H1 (cell line): Measurements from ENCODE around the gene TCHP. TPM values are rescaled to one million over a fixed set of nuclear protein-coding genes. Genes with fewer than 3 reads are reported as not detected.

Experiments
- CTCF ChIA-PET: fragments of 300-600 bp; sonication (Branson Sonifier 250); formaldehyde crosslinking; loops from one replicate; lab custom pipeline; 2021; ENCODE audit not compliant: partially characterized antibody; lab: Charles Lee
- POLR2A ChIA-PET: fragments of 300-600 bp; sonication (Branson Sonifier 250); formaldehyde crosslinking; loops from one replicate; lab custom pipeline; 2021; ENCODE audit warnings: inconsistent platforms; ENCODE audit not compliant: partially characterized antibody; lab: Charles Lee
- DNase-seq, 2 experiments: peaks; one replicate each; pipeline versions ENCODE4 v3.0.0 to v3.0.0-alpha.2; 2010 to 2022; ENCODE audit warnings: low spot score in 2 of 2, low read depth in 1 of 2, mixed read lengths in 1 of 2
- FAIRE-seq: peaks from 2 replicates; lab custom pipeline; 2011; peaks lifted over from hg19 to GRCh38; lab: Jason Lieb, UNC
- H2AFZ ChIP-seq: 2 replicates; pipeline ENCODE4 v1.8.1; 2012; ENCODE audit warnings: low read length, inconsistent platforms
- H2AK5ac ChIP-seq: 2 replicates; pipeline ENCODE4 v1.6.1; 2013; ENCODE audit warnings: low read depth, low read length
- H2BK120ac ChIP-seq: replicated peaks from 2 replicates; pipeline ENCODE3; 2013; ENCODE audit warnings: low read depth, low read length, inconsistent platforms
- H2BK12ac ChIP-seq: 2 replicates; pipeline ENCODE4 v1.6.1; 2013; ENCODE audit warnings: low read depth, low read length
- H2BK15ac ChIP-seq: 2 replicates; pipeline ENCODE4 v1.6.1; 2013; ENCODE audit warnings: low read length
- H2BK20ac ChIP-seq: 2 replicates; pipeline ENCODE4 v1.6.1; 2013; ENCODE audit warnings: low read length
- H2BK5ac ChIP-seq: 2 replicates; pipeline ENCODE4 v1.6.1; 2013; ENCODE audit warnings: low read depth, low read length
- H3K14ac ChIP-seq: 2 replicates; pipeline ENCODE4 v1.6.1; 2013; ENCODE audit warnings: inconsistent platforms; ENCODE audit not compliant: insufficient read length
- H3K18ac ChIP-seq: 2 replicates; pipeline ENCODE4 v1.6.1; 2013; ENCODE audit warnings: low read length; ENCODE audit errors: extremely low read depth
- H3K23ac ChIP-seq: 2 replicates; pipeline ENCODE4 v1.6.1; 2013; ENCODE audit warnings: inconsistent platforms; ENCODE audit not compliant: insufficient read length
- H3K23me2 ChIP-seq: 2 replicates; pipeline ENCODE4 v1.6.1; 2013; ENCODE audit warnings: low read depth, low read length
- H3K27ac ChIP-seq: 2 replicates; pipeline ENCODE4 v1.6.1; 2011; ENCODE audit warnings: low read depth, low read length, inconsistent platforms
- H3K27me3 ChIP-seq, 4 experiments: replicated peaks in 1 of 4; 1 replicate in 1 of 4; 2 replicates in 3 of 4; pipeline versions ENCODE4 v1.6.1 to v1.8.1; 2011 to 2013; ENCODE audit warnings: low read length in 3 of 4, mild to moderate bottlenecking in 3 of 4, inconsistent platforms in 2 of 4, mixed read lengths in 2 of 4, moderate library complexity in 1 of 4; ENCODE audit not compliant: control insufficient read depth in 3 of 4, insufficient read depth in 3 of 4; ENCODE audit errors: extremely low read depth in 1 of 4
- H3K36me3 ChIP-seq, 4 experiments: 2 replicates each; pipeline versions ENCODE4 v1.6.1 to v1.8.1; 2011 to 2013; ENCODE audit warnings: mild to moderate bottlenecking in 4 of 4, low read length in 3 of 4, moderate library complexity in 2 of 4, control low read depth in 1 of 4, inconsistent platforms in 1 of 4; ENCODE audit not compliant: insufficient read depth in 4 of 4, control insufficient read depth in 2 of 4
- H3K4ac ChIP-seq: replicated peaks from 2 replicates; pipeline ENCODE3; 2013; ENCODE audit warnings: low read length, low read depth, mixed read lengths, inconsistent platforms; ENCODE audit not compliant: insufficient read length
- H3K4me1 ChIP-seq, 4 experiments: replicated peaks in 1 of 4; 1 replicate in 1 of 4; 2 replicates in 3 of 4; pipeline versions ENCODE4 v1.6.1 to v1.8.1; 2011 to 2013; ENCODE audit warnings: low read length in 3 of 4, inconsistent platforms in 2 of 4, mixed read lengths in 1 of 4; ENCODE audit not compliant: insufficient read depth in 4 of 4, control insufficient read depth in 3 of 4
- H3K4me2 ChIP-seq, 2 experiments: 2 replicates each; pipeline versions ENCODE4 v1.6.1 to v1.8.1; 2011 to 2013; ENCODE audit warnings: low read depth in 2 of 2, low read length in 2 of 2, control low read depth in 1 of 2, inconsistent platforms in 1 of 2, mild to moderate bottlenecking in 1 of 2; ENCODE audit not compliant: insufficient read depth in 1 of 2
- H3K4me3 ChIP-seq, 4 experiments: fragments of 200-600, 300-600 bp in 1 of 4; sonication (generic), shearing (Covaris generic), sonication (Bioruptor Twin) in 1 of 4; 2 replicates each; pipeline versions ENCODE4 v1.5.1 to v1.8.1; 2011 to 2016; ENCODE audit warnings: low read length in 4 of 4, low read depth in 3 of 4, control low read depth in 2 of 4, inconsistent platforms in 2 of 4, mild to moderate bottlenecking in 2 of 4, mixed read lengths in 1 of 4, moderate library complexity in 1 of 4; ENCODE audit not compliant: insufficient read depth in 2 of 4; ENCODE audit errors: extremely low read depth in 1 of 4
- H3K56ac ChIP-seq: replicated peaks from 2 replicates; pipeline ENCODE3; 2013; ENCODE audit warnings: low read depth, mild to moderate bottlenecking, mixed read lengths, low read length, inconsistent platforms; ENCODE audit not compliant: insufficient read length
- H3K79me1 ChIP-seq: 2 replicates; pipeline ENCODE4 v1.6.1; 2013; ENCODE audit warnings: low read depth, low read length, control low read depth
- H3K79me2 ChIP-seq, 2 experiments: 2 replicates each; pipeline versions ENCODE4 v1.6.1 to v1.8.1; 2012 to 2013; ENCODE audit warnings: low read length in 2 of 2, mild to moderate bottlenecking in 2 of 2, inconsistent platforms in 1 of 2; ENCODE audit not compliant: insufficient read depth in 2 of 2, control insufficient read depth in 1 of 2
- H3K9ac ChIP-seq, 4 experiments: replicated peaks in 1 of 4; 1 replicate in 1 of 4; 2 replicates in 3 of 4; pipeline versions ENCODE4 v1.6.1 to v1.8.1; 2011 to 2013; ENCODE audit warnings: low read depth in 3 of 4, low read length in 3 of 4, control low read depth in 2 of 4, mild to moderate bottlenecking in 2 of 4, moderate library complexity in 2 of 4, inconsistent platforms in 1 of 4; ENCODE audit errors: extremely low read depth in 1 of 4
- H3K9me3 ChIP-seq, 2 experiments: 2 replicates each; pipeline versions ENCODE4 v1.6.1 to v1.8.1; 2012 to 2013; ENCODE audit warnings: mild to moderate bottlenecking in 2 of 2, moderate library complexity in 2 of 2, control low read depth in 1 of 2, inconsistent platforms in 1 of 2, low read depth in 1 of 2, low read length in 1 of 2, mixed read lengths in 1 of 2; ENCODE audit not compliant: insufficient read depth in 2 of 2
- H4K20me1 ChIP-seq, 2 experiments: replicated peaks in 1 of 2; 2 replicates each; pipeline versions ENCODE3 to v1.8.1; 2011 to 2013; ENCODE audit warnings: inconsistent platforms in 2 of 2, low read length in 2 of 2, mild to moderate bottlenecking in 1 of 2; ENCODE audit not compliant: insufficient read depth in 2 of 2, control insufficient read depth in 1 of 2
- H4K5ac ChIP-seq: 2 replicates; pipeline ENCODE4 v1.6.1; 2013; ENCODE audit warnings: low read length, low read depth, mixed read lengths, inconsistent platforms; ENCODE audit not compliant: insufficient read length
- H4K8ac ChIP-seq: 2 replicates; pipeline ENCODE4 v1.8.0; 2013; ENCODE audit warnings: mild to moderate bottlenecking, moderate library complexity, low read length, inconsistent platforms; ENCODE audit not compliant: insufficient read depth; ENCODE audit errors: extremely low read depth
- H4K91ac ChIP-seq: replicated peaks from 2 replicates; pipeline ENCODE3; 2013; ENCODE audit warnings: low read length, mixed read lengths, inconsistent platforms; ENCODE audit not compliant: insufficient read length
- CHD2 ChIP-seq: IDR thresholded peaks from 2 replicates; pipeline ENCODE4 v1.6.1; 2012; ENCODE audit warnings: low read length, improper control_type of control experiment
- CREB1 ChIP-seq: IDR thresholded peaks from 2 replicates; pipeline ENCODE4 v1.6.1; 2012; ENCODE audit warnings: inconsistent platforms
- GABPA ChIP-seq: IDR thresholded peaks from 2 replicates; pipeline ENCODE4 v1.6.1; 2011; ENCODE audit warnings: mild to moderate bottlenecking, low read length, moderate library complexity, borderline replicate concordance; ENCODE audit not compliant: insufficient read depth
- GTF2F1 ChIP-seq: IDR thresholded peaks from 2 replicates; pipeline ENCODE4 v1.6.1; 2012; ENCODE audit warnings: low read depth, low read length, improper control_type of control experiment, borderline replicate concordance
- KDM5A ChIP-seq: fragments of 200-600 bp; IDR thresholded peaks from 2 replicates; pipeline ENCODE4 v1.7.1; 2012; ENCODE audit warnings: mild to moderate bottlenecking, low read length, inconsistent platforms, mixed read lengths
- MAFK ChIP-seq: IDR thresholded peaks from 2 replicates; pipeline ENCODE4 v1.6.1; 2012; ENCODE audit warnings: low read depth, mild to moderate bottlenecking, improper control_type of control experiment, low read length
- PHF8 ChIP-seq: fragments of 200-600 bp; sonication (generic); conservative IDR thresholded peaks from 2 replicates; pipeline ENCODE4 v1.7.1; 2012; ENCODE audit warnings: low read depth, mild to moderate bottlenecking, inconsistent platforms, low read length, moderate library complexity
- POLR2AphosphoS5 ChIP-seq: IDR thresholded peaks from 2 replicates; pipeline ENCODE4 v1.6.1; 2011; ENCODE audit warnings: low read depth, low read length
- RBBP5 ChIP-seq: IDR thresholded peaks from 2 replicates; pipeline ENCODE4 v1.7.1; 2012; ENCODE audit warnings: low read depth, mild to moderate bottlenecking, inconsistent platforms, low read length, moderate library complexity, borderline replicate concordance
- TEAD4 ChIP-seq: IDR thresholded peaks from 2 replicates; pipeline ENCODE4 v1.6.1; 2012; ENCODE audit warnings: low read depth, low read length, inconsistent platforms, mixed read lengths
- WGBS, 2 experiments: shearing (Covaris generic) in 1 of 2; methylation state at CpG; one replicate each; pipeline versions ENCODE4 v1.1.6 to v1.1.7; 2013 to 2015; ENCODE audit warnings: low lambda C conversion rate in 2 of 2, mixed read lengths in 2 of 2, inconsistent platforms in 1 of 2, low coverage in 1 of 2, missing lambda C conversion rate in 1 of 2; ENCODE audit not compliant: insufficient replicate concordance in 2 of 2, insufficient coverage in 1 of 2, insufficient read length in 1 of 2; ENCODE audit errors: extremely low coverage in 1 of 2, missing lambda C conversion rate in 1 of 2; 5-methylcytosine and 5-hydroxymethylcytosine counted together
- polyA plus RNA-seq, 7 experiments: library from polyadenylated mRNA; depleted of rRNA in 3 of 7; stranded (reverse) in 5 of 7; unstranded in 2 of 7; fragments of >200 nt in 5 of 7; fragments of 200-250 nt in 2 of 7; gene quantifications; 1 replicate in 5 of 7; 2 replicates in 1 of 7; 4 replicates in 1 of 7; pipeline versions ENCODE4 v1.2.1 to v1.2.3, GENCODE V29; 2011 to 2013; ENCODE audit warnings: missing spikeins in 2 of 7, mixed read lengths in 2 of 7
- total RNA-seq: library from RNA; stranded (reverse); fragmentation: NEBNext Ultra II Directional; extraction: Animal tissue kit (Norgen Biotek cat#: 25700); gene quantifications from 2 replicates; pipeline ENCODE4 v1.2.1, GENCODE V29; 2021
- TF ChIP-seq, protein P1 (sequence below): IDR thresholded peaks from 2 replicates; pipeline ENCODE4 v1.6.1; 2011; ENCODE audit warnings: low read depth, mild to moderate bottlenecking, low read length; ENCODE audit not compliant: insufficient read depth
- TF ChIP-seq, protein P2 (sequence below): IDR thresholded peaks from 2 replicates; pipeline ENCODE4 v1.6.1; 2011; ENCODE audit warnings: low read length, improper control_type of control experiment

The TCHP gene
- total and polyA plus RNA-seq, 2 of the 8 experiments (the other 6 are each of a cell fraction or from before 2014, with no cell fraction given), result 2.8 to 4.5 TPM

DNA sequence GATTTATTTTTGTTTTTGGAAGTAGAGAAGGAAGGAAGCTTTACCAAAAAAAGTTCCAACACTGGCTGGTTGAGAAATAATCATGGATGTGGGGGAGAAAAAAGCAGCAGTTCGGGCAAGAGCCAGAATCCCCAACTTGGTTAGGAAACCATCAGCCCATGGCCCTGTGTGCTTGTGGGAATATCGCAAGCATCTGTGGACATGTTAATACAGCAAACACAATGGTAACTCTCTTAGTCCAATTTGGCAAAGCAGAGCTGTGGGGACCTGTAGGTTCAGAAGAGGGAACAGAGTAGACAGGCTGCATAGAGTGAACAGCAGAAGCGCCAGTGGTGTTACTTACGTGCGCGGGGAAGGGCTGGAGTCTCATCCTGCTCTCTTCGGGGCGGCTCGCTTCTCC lies 46.8 kb downstream of the TCHP start:
- peaks cover 0 to 9% (median 2%) of the 10 kb centered on the region in 4 experiments; a peak in 2 of 8 replicates for H3K36me3 ChIP-seq
- no peak for TF ChIP-seq CREB1
- TF ChIP-seq PHF8, result no peak
- no peak for TF ChIP-seq GTF2F1
- no peak for TF ChIP-seq GABPA
- no peak for TF ChIP-seq POLR2AphosphoS5
- TF ChIP-seq TEAD4, result no peak
- TF ChIP-seq, protein P1, sequence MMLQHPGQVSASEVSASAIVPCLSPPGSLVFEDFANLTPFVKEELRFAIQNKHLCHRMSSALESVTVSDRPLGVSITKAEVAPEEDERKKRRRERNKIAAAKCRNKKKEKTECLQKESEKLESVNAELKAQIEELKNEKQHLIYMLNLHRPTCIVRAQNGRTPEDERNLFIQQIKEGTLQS, result no peak
- TF ChIP-seq KDM5A, result no peak
- TF ChIP-seq, protein P2, sequence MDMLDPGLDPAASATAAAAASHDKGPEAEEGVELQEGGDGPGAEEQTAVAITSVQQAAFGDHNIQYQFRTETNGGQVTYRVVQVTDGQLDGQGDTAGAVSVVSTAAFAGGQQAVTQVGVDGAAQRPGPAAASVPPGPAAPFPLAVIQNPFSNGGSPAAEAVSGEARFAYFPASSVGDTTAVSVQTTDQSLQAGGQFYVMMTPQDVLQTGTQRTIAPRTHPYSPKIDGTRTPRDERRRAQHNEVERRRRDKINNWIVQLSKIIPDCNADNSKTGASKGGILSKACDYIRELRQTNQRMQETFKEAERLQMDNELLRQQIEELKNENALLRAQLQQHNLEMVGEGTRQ, result no peak
- no peak for TF ChIP-seq RBBP5
- no peak for TF ChIP-seq MAFK
- TF ChIP-seq CHD2, result no peak

More for the DNA sequence above, 46.8 kb downstream of the TCHP start:
- Histone ChIP-seq H4K20me1 (no peaks in the 10 kb centered on the region), H3K27me3 (no peaks in the 10 kb centered on the region), H2BK12ac (peak overlapping the region; percentile 28; the same call in 1 of the 2 replicates), H3K27ac (no peak overlapping the region), H3K9ac (peak overlapping the region in 1 of 4 experiments; percentile 23; a peak in 1 of 7 replicates), H3K4me3 (no peak overlapping the region), H3K79me1 (no peaks in the 10 kb centered on the region), H3K23me2 (no peaks in the 10 kb centered on the region), H2BK20ac (no peak overlapping the region; the same call in 1 of the 2 replicates), H3K14ac (no peak overlapping the region), H4K5ac (no peak overlapping the region), H2BK120ac (no peak overlapping the region), H3K4ac (no peak overlapping the region), H2AFZ (no peak overlapping the region), H3K18ac (peak overlapping the region; percentile 29; the same call in 1 of the 2 replicates), H3K9me3 (no peaks in the 10 kb centered on the region), H3K4me2 (peak overlapping the region; percentile 12 to 51; a peak in 3 of 4 replicates), H3K56ac (no peak overlapping the region), H2BK15ac (no peak overlapping the region), H3K4me1 (peaks cover 7 to 12% (median 9%) of the 10 kb centered on the region in 4 experiments), H2BK5ac (peak overlapping the region; percentile 53), H2AK5ac (0 out of 2 replicates have a peak overlapping the region, but pooled peaks have one; percentile 57), H3K79me2 (no peaks in the 10 kb centered on the region), H3K23ac (no peak overlapping the region), H4K8ac (no peak overlapping the region), H4K91ac (no peak overlapping the region)
- no peak for FAIRE-seq
- CTCF ChIA-PET, result interaction anchor here (0.6 to 1.7 kb wide), 4 partner anchors 11 to 42 kb away, joined by 4 to 5 read pairs (median 4); no protein-coding TSS in a partner anchor
- 84% methylated on average over 9 of the region's 9 CpGs; no CpG with 5 or more reads in 1 of the 2 experiments for WGBS, 2 experiments
- POLR2A ChIA-PET, result interaction anchor here (0.6 to 1.5 kb wide), 2 partner anchors 17 to 79 kb away, joined by 3 read pairs; no protein-coding TSS in a partner anchor
- no peak for DNase-seq
